T-helper 1 cell treated with Interleukin-12 subunit alpha and Interleukin-12 subunit beta and Interleukin-4 antibody, amounts not matched to agents 30 μg/mL and 1 μg/mL, for 36 hours (primary cell): ENCODE results near the gene CNTN4.

Source experiments
- H3K27ac Mint-ChIP-seq: one replicate; pipeline ENCODE4 v1.8.0; 2021; ENCODE audit warnings: mild to moderate bottlenecking, mixed read lengths
- H3K27me3 Mint-ChIP-seq: one replicate; pipeline ENCODE4 v1.8.0; 2021; ENCODE audit warnings: low read depth, mixed read lengths
- H3K36me3 Mint-ChIP-seq: one replicate; pipeline ENCODE4 v1.8.0; 2021; ENCODE audit warnings: low read depth, mixed read lengths
- H3K4me1 Mint-ChIP-seq: one replicate; pipeline ENCODE4 v1.8.0; 2021; ENCODE audit warnings: low read depth, mixed read lengths
- H3K4me3 Mint-ChIP-seq: one replicate; pipeline ENCODE4 v1.8.0; 2021; ENCODE audit warnings: mild to moderate bottlenecking, moderate library complexity, mixed read lengths
- H3K9me3 Mint-ChIP-seq: one replicate; pipeline ENCODE4 v1.8.0; 2021; ENCODE audit warnings: mixed read lengths

Gene CNTN4

GRCh38 chr3:2934541-2934940 is 835.9 kb downstream of the CNTN4 start:
- Mint-ChIP-seq H3K4me3 (no peak overlapping the region), H3K27me3 (peaks cover 4% of the 10 kb centered on the region), H3K36me3 (no peaks in the 10 kb centered on the region), H3K4me1 (no peaks in the 10 kb centered on the region), H3K9me3 (no peaks in the 10 kb centered on the region), H3K27ac (no peak overlapping the region)

- Mint-ChIP-seq H3K4me3 (no peak overlapping the region), H3K9me3 (no peaks in the 10 kb centered on the region), H3K27me3 (peaks cover 15% of the 10 kb centered on the region), H3K36me3 (no peaks in the 10 kb centered on the region), H3K27ac (no peak overlapping the region), H3K4me1 (no peaks in the 10 kb centered on the region)
These were observed 838.4 kb downstream of the CNTN4 start for GRCh38 chr3:2937055-2937454.

GRCh38 chr3:2937592-2937991 is 838.9 kb downstream of the CNTN4 start:
- Mint-ChIP-seq H3K27me3 (peaks cover 15% of the 10 kb centered on the region), H3K4me1 (no peaks in the 10 kb centered on the region), H3K4me3 (no peak overlapping the region), H3K36me3 (no peaks in the 10 kb centered on the region), H3K9me3 (no peaks in the 10 kb centered on the region), H3K27ac (no peak overlapping the region)

- Mint-ChIP-seq H3K4me3 (no peak overlapping the region), H3K4me1 (no peaks in the 10 kb centered on the region), H3K9me3 (no peaks in the 10 kb centered on the region), H3K36me3 (no peaks in the 10 kb centered on the region), H3K27ac (no peak overlapping the region), H3K27me3 (peaks cover 15% of the 10 kb centered on the region)
These were observed 840.0 kb downstream of the CNTN4 start for GRCh38 chr3:2938711-2939110.

GRCh38 chr3:2940062-2940461 is 841.4 kb downstream of the CNTN4 start:
- Mint-ChIP-seq H3K36me3 (no peaks in the 10 kb centered on the region), H3K9me3 (no peaks in the 10 kb centered on the region), H3K27ac (no peak overlapping the region)

GRCh38 chr3:2944628-2945027 is 846.0 kb downstream of the CNTN4 start:
- Mint-ChIP-seq H3K9me3 (no peaks in the 10 kb centered on the region), H3K27ac (no peak overlapping the region), H3K27me3 (peaks cover 10% of the 10 kb centered on the region), H3K4me1 (no peaks in the 10 kb centered on the region), H3K36me3 (no peaks in the 10 kb centered on the region), H3K4me3 (no peak overlapping the region)

More at GRCh38 chr3:2940062-2940461, 841.4 kb downstream of the CNTN4 start:
- Mint-ChIP-seq H3K4me1 (no peaks in the 10 kb centered on the region), H3K27me3 (peaks cover 15% of the 10 kb centered on the region), H3K4me3 (no peak overlapping the region)

- Mint-ChIP-seq H3K36me3 (no peaks in the 10 kb centered on the region), H3K4me3 (no peak overlapping the region), H3K27ac (no peak overlapping the region), H3K9me3 (no peaks in the 10 kb centered on the region), H3K27me3 (peaks cover 10% of the 10 kb centered on the region), H3K4me1 (no peaks in the 10 kb centered on the region)
These were observed 846.5 kb downstream of the CNTN4 start for GRCh38 chr3:2945121-2945520.

GRCh38 chr3:2947536-2947935 is 848.9 kb downstream of the CNTN4 start:
- Mint-ChIP-seq H3K4me3 (no peak overlapping the region), H3K36me3 (no peaks in the 10 kb centered on the region), H3K4me1 (no peaks in the 10 kb centered on the region), H3K27ac (no peak overlapping the region), H3K27me3 (no peaks in the 10 kb centered on the region), H3K9me3 (no peaks in the 10 kb centered on the region)

GRCh38 chr3:2948882-2949281 is 850.2 kb downstream of the CNTN4 start:
- Mint-ChIP-seq H3K27me3 (no peaks in the 10 kb centered on the region), H3K4me1 (no peaks in the 10 kb centered on the region), H3K36me3 (no peaks in the 10 kb centered on the region), H3K9me3 (no peaks in the 10 kb centered on the region), H3K4me3 (no peak overlapping the region), H3K27ac (no peak overlapping the region)

- no peak overlapping the region for H3K27ac Mint-ChIP-seq
- no peak overlapping the region for H3K4me3 Mint-ChIP-seq
- H3K4me1 Mint-ChIP-seq, result no peaks in the 10 kb centered on the region
These were observed 851.5 kb downstream of the CNTN4 start for GRCh38 chr3:2950159-2950558.

GRCh38 chr3:2957115-2957514 is 858.4 kb downstream of the CNTN4 start:
- Mint-ChIP-seq H3K4me3 (no peak overlapping the region), H3K4me1 (no peaks in the 10 kb centered on the region), H3K27me3 (no peaks in the 10 kb centered on the region), H3K36me3 (no peaks in the 10 kb centered on the region), H3K27ac (no peak overlapping the region), H3K9me3 (no peaks in the 10 kb centered on the region)

More at GRCh38 chr3:2950159-2950558, 851.5 kb downstream of the CNTN4 start:
- no peaks in the 10 kb centered on the region for H3K9me3 Mint-ChIP-seq
- no peaks in the 10 kb centered on the region for H3K36me3 Mint-ChIP-seq
- H3K27me3 Mint-ChIP-seq, result no peaks in the 10 kb centered on the region

GRCh38 chr3:2958551-2958950 is 859.9 kb downstream of the CNTN4 start:
- Mint-ChIP-seq H3K27me3 (no peaks in the 10 kb centered on the region), H3K4me1 (no peaks in the 10 kb centered on the region), H3K9me3 (no peaks in the 10 kb centered on the region), H3K4me3 (no peak overlapping the region), H3K36me3 (no peaks in the 10 kb centered on the region), H3K27ac (no peak overlapping the region)

GRCh38 chr3:2961576-2961975 is 862.9 kb downstream of the CNTN4 start:
- Mint-ChIP-seq H3K36me3 (no peaks in the 10 kb centered on the region), H3K27ac (no peak overlapping the region), H3K27me3 (peaks cover 5% of the 10 kb centered on the region), H3K4me3 (no peak overlapping the region), H3K9me3 (no peaks in the 10 kb centered on the region), H3K4me1 (no peaks in the 10 kb centered on the region)

- no peaks in the 10 kb centered on the region for H3K36me3 Mint-ChIP-seq
- H3K4me1 Mint-ChIP-seq, result no peaks in the 10 kb centered on the region
- H3K27me3 Mint-ChIP-seq, result peaks cover 5% of the 10 kb centered on the region
- H3K9me3 Mint-ChIP-seq, result no peaks in the 10 kb centered on the region
- H3K4me3 Mint-ChIP-seq, result no peak overlapping the region
- no peak overlapping the region for H3K27ac Mint-ChIP-seq
These were observed 869.2 kb downstream of the CNTN4 start for GRCh38 chr3:2967871-2968270.

- Mint-ChIP-seq H3K27ac (no peak overlapping the region), H3K4me3 (no peak overlapping the region), H3K27me3 (peaks cover 5% of the 10 kb centered on the region), H3K9me3 (no peaks in the 10 kb centered on the region), H3K36me3 (no peaks in the 10 kb centered on the region), H3K4me1 (no peaks in the 10 kb centered on the region)
These were observed 869.8 kb downstream of the CNTN4 start for GRCh38 chr3:2968475-2968874.

GRCh38 chr3:2976212-2976611 is 877.5 kb downstream of the CNTN4 start:
- H3K9me3 Mint-ChIP-seq, result no peaks in the 10 kb centered on the region
- H3K27me3 Mint-ChIP-seq, result peaks cover 6% of the 10 kb centered on the region
- H3K4me1 Mint-ChIP-seq, result no peaks in the 10 kb centered on the region
- H3K36me3 Mint-ChIP-seq, result no peaks in the 10 kb centered on the region
- no peak overlapping the region for H3K4me3 Mint-ChIP-seq
- H3K27ac Mint-ChIP-seq, result no peak overlapping the region
